GM12872 (cell line): Measurements from ENCODE around the gene C1orf21.

ENCODE experiments used
- TF ChIP-seq, protein P1 (sequence below): IDR thresholded peaks from 3 replicates; pipeline ENCODE4 v1.5.1; 2011; ENCODE audit warnings: low read depth, mild to moderate bottlenecking, low read length, moderate library complexity; ENCODE audit not compliant: insufficient read depth

Gene C1orf21

DNA sequence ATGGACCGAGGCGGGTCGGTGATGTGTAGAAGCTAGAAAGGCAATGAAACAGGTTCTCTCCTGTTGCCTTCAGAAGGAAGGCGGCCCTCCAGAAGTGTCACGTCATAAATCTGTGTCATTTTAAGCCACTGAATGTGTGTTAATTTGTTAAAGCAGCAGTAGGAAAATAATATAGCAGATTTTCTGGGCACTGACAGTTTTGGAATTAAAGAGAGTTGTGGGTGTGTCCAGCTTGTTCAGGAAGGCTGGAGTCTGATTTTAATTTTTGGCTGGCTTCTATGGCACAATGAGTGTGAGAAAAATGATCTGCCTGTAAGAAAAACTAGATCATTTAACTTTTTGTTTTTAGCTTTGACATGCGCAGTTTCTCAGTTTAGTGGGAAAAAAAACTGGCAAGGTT is 190.5 kb downstream of the C1orf21 start:
- TF ChIP-seq, protein P1, sequence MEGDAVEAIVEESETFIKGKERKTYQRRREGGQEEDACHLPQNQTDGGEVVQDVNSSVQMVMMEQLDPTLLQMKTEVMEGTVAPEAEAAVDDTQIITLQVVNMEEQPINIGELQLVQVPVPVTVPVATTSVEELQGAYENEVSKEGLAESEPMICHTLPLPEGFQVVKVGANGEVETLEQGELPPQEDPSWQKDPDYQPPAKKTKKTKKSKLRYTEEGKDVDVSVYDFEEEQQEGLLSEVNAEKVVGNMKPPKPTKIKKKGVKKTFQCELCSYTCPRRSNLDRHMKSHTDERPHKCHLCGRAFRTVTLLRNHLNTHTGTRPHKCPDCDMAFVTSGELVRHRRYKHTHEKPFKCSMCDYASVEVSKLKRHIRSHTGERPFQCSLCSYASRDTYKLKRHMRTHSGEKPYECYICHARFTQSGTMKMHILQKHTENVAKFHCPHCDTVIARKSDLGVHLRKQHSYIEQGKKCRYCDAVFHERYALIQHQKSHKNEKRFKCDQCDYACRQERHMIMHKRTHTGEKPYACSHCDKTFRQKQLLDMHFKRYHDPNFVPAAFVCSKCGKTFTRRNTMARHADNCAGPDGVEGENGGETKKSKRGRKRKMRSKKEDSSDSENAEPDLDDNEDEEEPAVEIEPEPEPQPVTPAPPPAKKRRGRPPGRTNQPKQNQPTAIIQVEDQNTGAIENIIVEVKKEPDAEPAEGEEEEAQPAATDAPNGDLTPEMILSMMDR: no peak

DNA sequence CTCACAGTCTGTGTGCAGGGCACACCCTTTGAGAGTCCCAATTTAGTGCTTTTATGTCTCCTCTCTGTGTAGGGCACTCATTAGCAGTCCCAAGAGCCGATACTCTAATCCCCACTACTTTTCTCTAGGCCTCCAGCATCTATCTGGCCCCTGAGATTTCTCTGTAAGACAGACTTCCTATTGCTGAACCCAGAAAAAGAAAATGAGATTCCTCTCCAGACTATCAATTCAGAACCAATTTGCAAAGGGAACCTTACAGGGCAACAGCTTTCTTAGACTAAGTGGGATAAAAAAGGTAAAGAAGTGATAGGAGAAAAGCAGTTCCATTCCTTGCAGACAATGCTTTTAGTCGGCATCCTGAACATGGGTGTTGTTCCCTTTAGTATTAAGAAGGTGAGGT is 195.6 kb downstream of the C1orf21 start:
- TF ChIP-seq, protein P1: no peak

- TF ChIP-seq, protein P1: no peak
Measured at GRCh38 chr1:184583849-184584248, 197.0 kb downstream of the C1orf21 start.

DNA sequence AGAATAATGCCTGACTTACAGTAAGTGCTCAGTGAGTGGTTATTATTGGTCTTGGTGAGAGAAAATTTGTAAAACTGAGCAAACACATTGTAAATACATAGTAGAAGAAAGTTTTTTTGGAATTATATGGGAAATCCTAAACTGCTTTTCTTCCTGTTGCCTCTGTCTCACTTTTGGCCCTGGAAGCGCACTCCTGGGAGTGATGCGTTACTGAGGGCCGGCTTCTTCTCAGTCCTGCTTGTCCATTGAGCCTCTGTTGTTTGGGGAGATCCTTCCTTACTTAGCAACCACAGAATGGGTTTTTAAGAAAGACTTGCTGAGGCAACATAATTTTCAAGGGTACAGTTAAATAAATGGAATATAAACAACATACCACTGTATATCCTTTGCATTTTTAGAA is 201.9 kb downstream of the C1orf21 start:
- TF ChIP-seq, protein P1: no peak

GRCh38 chr1:184590163-184590750 is 203.4 kb downstream of the C1orf21 start:
- TF ChIP-seq, protein P1: no peak

DNA sequence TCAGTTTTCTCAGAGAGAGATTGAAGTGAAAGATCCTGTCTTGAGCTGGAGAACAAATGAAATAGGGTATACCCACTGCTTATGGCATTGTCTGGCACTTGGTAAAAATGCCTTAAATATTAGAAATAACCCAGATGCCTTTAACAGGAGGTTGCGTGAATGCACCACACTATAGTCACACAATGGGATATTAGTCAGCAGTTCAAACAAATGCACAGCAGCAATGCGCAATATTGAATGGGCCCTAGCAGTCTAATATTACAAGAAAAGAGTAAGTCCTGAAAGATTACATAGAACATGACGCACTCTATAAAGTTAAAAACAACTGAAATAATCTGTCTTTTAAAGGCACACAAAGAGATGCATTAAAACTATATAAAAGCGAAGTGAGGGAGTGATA is 206.8 kb downstream of the C1orf21 start:
- TF ChIP-seq, protein P1: no peak

DNA sequence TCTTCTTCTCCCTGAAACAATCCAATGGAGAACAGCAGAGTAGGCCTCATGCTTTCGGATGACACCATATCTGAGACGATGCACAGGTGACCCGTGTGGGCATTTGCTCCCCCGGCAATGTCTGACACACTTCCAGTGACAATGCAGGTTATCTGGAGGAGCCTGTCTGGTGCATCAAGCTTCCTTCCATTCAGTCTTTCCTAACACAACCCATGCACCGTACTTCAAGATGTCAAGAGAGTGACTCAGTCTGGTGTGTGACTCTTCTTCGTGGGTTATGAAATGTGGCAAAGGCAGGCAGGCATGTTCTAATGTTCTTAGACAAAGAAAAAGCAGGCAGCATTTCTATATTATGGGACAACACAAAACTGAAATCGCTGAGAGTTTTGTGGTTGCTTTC is 208.8 kb downstream of the C1orf21 start:
- TF ChIP-seq, protein P1: no peak
